HL-60 (cell line): Measurements from ENCODE around the gene GRAMD4.

ENCODE experiments used
- CTCF ChIP-seq: IDR thresholded peaks from one replicate; pipeline ENCODE4 v1.5.1; 2011; ENCODE audit warnings: low read length, control low read depth, inconsistent platforms; ENCODE audit not compliant: insufficient read depth
- POLR2AphosphoS5 ChIP-seq: IDR thresholded peaks from 2 replicates; pipeline ENCODE4 v1.6.1; 2012; ENCODE audit warnings: low read depth

GRCh38 chr22:46666577-46667244, 46.5 kb downstream of the GRAMD4 start:
- no peak for TF ChIP-seq CTCF
- no peak for TF ChIP-seq POLR2AphosphoS5
